ENCODE measurements around the gene TNNT1.

TNNT1 gene

DNA sequence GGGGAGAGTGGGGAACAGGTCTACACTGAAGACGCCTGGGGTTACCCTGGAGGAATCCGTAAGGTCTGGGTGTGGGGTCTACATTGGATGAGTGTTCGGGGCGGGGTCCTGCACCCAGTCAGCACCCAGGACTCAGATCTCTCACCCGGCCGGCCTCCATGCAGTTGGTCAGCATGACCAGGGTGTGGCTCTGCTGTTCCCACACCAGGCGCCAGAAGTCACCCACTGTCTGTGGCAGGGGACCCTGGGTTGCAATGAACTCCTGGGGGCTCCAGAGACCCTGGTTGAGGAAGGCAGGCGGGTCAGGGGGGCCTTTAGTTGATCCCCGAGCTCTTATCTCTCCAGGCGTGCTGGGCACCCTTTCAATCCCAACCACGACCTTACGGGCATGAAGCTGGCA, 37.1 kb upstream of the TNNT1 start:
- H4K20me1 ChIP-seq (ENCODE audit: insufficient read depth, low read length): no peaks in the 10 kb centered on the region; the same call in 1 of the 2 replicates
- H3F3A ChIP-seq (ENCODE audit: insufficient read depth, low read length): no peaks in the 10 kb centered on the region
- H3K9me2 ChIP-seq (replicated peaks; ENCODE audit: insufficient read depth, low read length): no peaks in the 10 kb centered on the region
- H3K27me3 ChIP-seq (replicated peaks; ENCODE audit: insufficient read depth, low read length): peaks cover 71% of the 10 kb centered on the region
- DNase-seq: no peak
- no peak overlapping the region for H3K9ac ChIP-seq (ENCODE audit: low read length)
- no peaks in the 10 kb centered on the region for H3K79me2 ChIP-seq (ENCODE audit: low read length)
- no peaks in the 10 kb centered on the region for H3K4me1 ChIP-seq (ENCODE audit: low read length)
- H2AFZ ChIP-seq (ENCODE audit: low read length): no peak overlapping the region
- no peaks in the 10 kb centered on the region for H3K36me3 ChIP-seq (replicated peaks; ENCODE audit: insufficient read depth, low read length)
- no peak overlapping the region for H3K27ac ChIP-seq (ENCODE audit: low read length)
- TF ChIP-seq, protein P1, sequence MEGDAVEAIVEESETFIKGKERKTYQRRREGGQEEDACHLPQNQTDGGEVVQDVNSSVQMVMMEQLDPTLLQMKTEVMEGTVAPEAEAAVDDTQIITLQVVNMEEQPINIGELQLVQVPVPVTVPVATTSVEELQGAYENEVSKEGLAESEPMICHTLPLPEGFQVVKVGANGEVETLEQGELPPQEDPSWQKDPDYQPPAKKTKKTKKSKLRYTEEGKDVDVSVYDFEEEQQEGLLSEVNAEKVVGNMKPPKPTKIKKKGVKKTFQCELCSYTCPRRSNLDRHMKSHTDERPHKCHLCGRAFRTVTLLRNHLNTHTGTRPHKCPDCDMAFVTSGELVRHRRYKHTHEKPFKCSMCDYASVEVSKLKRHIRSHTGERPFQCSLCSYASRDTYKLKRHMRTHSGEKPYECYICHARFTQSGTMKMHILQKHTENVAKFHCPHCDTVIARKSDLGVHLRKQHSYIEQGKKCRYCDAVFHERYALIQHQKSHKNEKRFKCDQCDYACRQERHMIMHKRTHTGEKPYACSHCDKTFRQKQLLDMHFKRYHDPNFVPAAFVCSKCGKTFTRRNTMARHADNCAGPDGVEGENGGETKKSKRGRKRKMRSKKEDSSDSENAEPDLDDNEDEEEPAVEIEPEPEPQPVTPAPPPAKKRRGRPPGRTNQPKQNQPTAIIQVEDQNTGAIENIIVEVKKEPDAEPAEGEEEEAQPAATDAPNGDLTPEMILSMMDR (IDR thresholded peaks at IDR 0.05; ENCODE audit: low read length): no peak
- no peak for TF ChIP-seq EZH2 (optimal IDR thresholded peaks at IDR 0.05; ENCODE audit: low read depth, low read length)
- TF ChIP-seq EZH2phosphoT487 (IDR thresholded peaks at IDR 0.05; ENCODE audit: low read length): no peak
- no peaks in the 10 kb centered on the region for H3K9me3 ChIP-seq (replicated peaks; ENCODE audit: insufficient read depth, low read length)
- no peak overlapping the region for H3K4me3 ChIP-seq (ENCODE audit: low read length)
- H3K4me2 ChIP-seq (ENCODE audit: low read depth, low read length): no peak overlapping the region

DNA sequence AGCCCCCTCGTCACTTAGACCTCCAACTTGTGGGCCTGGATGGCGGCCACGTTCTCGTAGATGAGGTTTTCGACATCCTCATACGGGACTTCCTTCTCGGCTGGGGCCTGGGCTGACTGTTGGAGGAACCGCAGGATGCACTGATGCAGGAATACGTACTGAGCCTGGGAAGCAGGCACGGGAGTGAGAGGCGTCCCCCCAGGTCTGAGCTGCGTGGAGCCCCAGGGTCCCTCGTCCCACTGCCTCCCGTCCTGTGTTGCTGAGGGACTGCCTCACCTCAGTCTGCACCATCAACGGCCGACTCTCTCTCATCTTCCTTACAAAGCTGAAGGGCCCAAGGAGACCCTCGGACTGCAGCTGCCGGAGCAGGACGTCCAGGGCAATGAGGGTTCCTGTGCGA, 32.7 kb upstream of the TNNT1 start:
- H3K36me3 ChIP-seq (replicated peaks; ENCODE audit: insufficient read depth, low read length): no peaks in the 10 kb centered on the region
- DNase-seq: no peak
- TF ChIP-seq EZH2phosphoT487 (IDR thresholded peaks at IDR 0.05; ENCODE audit: low read length): no peak
- TF ChIP-seq, protein P1 (IDR thresholded peaks at IDR 0.05; ENCODE audit: low read length): no peak
- no peak for TF ChIP-seq EZH2 (optimal IDR thresholded peaks at IDR 0.05; ENCODE audit: low read depth, low read length)
- no peak overlapping the region for H3K4me2 ChIP-seq (ENCODE audit: low read depth, low read length)
- no peak overlapping the region for H3K4me3 ChIP-seq (ENCODE audit: low read length)
- no peak overlapping the region for H3K27ac ChIP-seq (ENCODE audit: low read length)
- no peaks in the 10 kb centered on the region for H3K9me2 ChIP-seq (replicated peaks; ENCODE audit: insufficient read depth, low read length)
- no peaks in the 10 kb centered on the region; the same call in 1 of the 2 replicates for H4K20me1 ChIP-seq (ENCODE audit: insufficient read depth, low read length)
- H3F3A ChIP-seq (ENCODE audit: insufficient read depth, low read length): no peaks in the 10 kb centered on the region
- H3K27me3 ChIP-seq (replicated peaks; ENCODE audit: insufficient read depth, low read length): peaks cover 95% of the 10 kb centered on the region
- H2AFZ ChIP-seq (ENCODE audit: low read length): no peak overlapping the region
- peaks cover 8% of the 10 kb centered on the region; the same call in 1 of the 2 replicates for H3K4me1 ChIP-seq (ENCODE audit: low read length)
- no peak overlapping the region for H3K9ac ChIP-seq (ENCODE audit: low read length)
- H3K9me3 ChIP-seq (replicated peaks; ENCODE audit: insufficient read depth, low read length): no peaks in the 10 kb centered on the region
- H3K79me2 ChIP-seq (ENCODE audit: low read length): no peaks in the 10 kb centered on the region

DNA sequence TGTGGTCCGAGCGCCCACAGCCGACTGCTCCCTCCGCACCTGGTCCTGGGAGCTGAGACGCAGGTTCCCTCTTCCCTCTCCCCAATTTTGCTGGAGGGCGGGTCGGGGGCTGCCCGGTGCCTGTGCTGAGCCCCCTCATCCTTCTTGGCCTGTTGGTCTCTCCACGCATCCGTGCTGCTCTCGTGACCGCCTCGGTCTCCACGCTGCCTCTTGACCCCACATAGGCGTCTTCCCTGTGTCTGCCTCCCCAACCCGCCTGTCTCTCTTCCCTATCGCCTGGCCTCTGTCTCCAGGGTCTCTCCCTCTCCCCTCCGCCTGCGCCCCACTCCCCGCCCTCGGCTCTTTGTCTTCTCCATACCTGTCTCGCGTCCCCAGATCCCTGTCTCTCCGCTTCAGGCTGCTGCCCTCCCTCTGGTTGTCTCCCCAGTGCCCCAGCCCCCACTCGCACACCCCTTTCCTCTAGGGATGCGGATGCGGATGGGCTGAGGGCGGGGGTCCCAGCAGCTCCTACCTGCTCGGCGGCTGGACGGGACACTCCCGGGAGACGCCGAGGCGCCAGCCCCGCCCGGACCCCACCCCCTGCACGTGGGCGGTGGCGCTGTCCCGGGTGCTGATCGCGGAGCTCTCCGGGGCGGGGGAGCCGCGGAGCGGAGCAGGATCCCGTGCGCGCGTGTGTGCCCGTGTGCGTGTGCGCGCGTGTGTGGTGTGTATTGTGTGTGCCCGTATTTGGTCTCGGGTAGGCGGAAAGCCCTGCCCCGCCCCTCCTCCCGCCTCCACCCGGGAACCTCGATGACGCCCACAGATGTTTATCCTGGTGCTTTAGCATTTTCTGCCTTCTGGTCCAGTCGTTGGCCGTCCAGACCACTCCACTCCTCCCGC, 30.8 kb upstream of the TNNT1 start, which contains the start of gene SYT5:
SYT5 (minus strand) TSS at position 684 of the 879 bp plus-strand sequence. CDS start 1,248 bp downstream, outside the sequence.
- Histone ChIP-seq H3K4me1 (ENCODE audit: low read length) (peaks cover 8% of the 10 kb centered on the region; the same call in 1 of the 2 replicates), H3K9me2 (replicated peaks; ENCODE audit: insufficient read depth, low read length) (no peaks in the 10 kb centered on the region), H3K4me2 (ENCODE audit: low read depth, low read length) (peak within 1 kb of the TSS; percentile 67), H3K9ac (ENCODE audit: low read length) (no peak within 1 kb of the TSS), H3F3A (ENCODE audit: insufficient read depth, low read length) (no peaks in the 10 kb centered on the region), H3K27me3 (replicated peaks; ENCODE audit: insufficient read depth, low read length) (peaks cover 96% of the 10 kb centered on the region), H3K27ac (ENCODE audit: low read length) (no peak within 1 kb of the TSS), H3K9me3 (replicated peaks; ENCODE audit: insufficient read depth, low read length) (no peaks in the 10 kb centered on the region), H2AFZ (ENCODE audit: low read length) (no peak within 1 kb of the TSS), H4K20me1 (ENCODE audit: insufficient read depth, low read length) (no peaks in the 10 kb centered on the region), H3K4me3 (ENCODE audit: low read length) (peak within 1 kb of the TSS; percentile 37), H3K36me3 (replicated peaks; ENCODE audit: insufficient read depth, low read length) (no peaks in the 10 kb centered on the region), H3K79me2 (ENCODE audit: low read length) (no peaks in the 10 kb centered on the region)
- no peak for TF ChIP-seq EZH2phosphoT487 (IDR thresholded peaks at IDR 0.05; ENCODE audit: low read length)
- no peak for TF ChIP-seq EZH2 (optimal IDR thresholded peaks at IDR 0.05; ENCODE audit: low read depth, low read length)
- TF ChIP-seq, protein P1 (IDR thresholded peaks at IDR 0.05; ENCODE audit: low read length): no peak
- peak; percentile 30 for DNase-seq
